HG03460 (cell line): ENCODE data around the gene SYTL3.

Experiments used
- ATAC-seq: cut with Tn5 transposase; IDR thresholded peaks from one replicate; pipeline ENCODE4 v1.9.1; 2021; ENCODE audit not compliant: unreplicated experiment

Gene SYTL3

DNA sequence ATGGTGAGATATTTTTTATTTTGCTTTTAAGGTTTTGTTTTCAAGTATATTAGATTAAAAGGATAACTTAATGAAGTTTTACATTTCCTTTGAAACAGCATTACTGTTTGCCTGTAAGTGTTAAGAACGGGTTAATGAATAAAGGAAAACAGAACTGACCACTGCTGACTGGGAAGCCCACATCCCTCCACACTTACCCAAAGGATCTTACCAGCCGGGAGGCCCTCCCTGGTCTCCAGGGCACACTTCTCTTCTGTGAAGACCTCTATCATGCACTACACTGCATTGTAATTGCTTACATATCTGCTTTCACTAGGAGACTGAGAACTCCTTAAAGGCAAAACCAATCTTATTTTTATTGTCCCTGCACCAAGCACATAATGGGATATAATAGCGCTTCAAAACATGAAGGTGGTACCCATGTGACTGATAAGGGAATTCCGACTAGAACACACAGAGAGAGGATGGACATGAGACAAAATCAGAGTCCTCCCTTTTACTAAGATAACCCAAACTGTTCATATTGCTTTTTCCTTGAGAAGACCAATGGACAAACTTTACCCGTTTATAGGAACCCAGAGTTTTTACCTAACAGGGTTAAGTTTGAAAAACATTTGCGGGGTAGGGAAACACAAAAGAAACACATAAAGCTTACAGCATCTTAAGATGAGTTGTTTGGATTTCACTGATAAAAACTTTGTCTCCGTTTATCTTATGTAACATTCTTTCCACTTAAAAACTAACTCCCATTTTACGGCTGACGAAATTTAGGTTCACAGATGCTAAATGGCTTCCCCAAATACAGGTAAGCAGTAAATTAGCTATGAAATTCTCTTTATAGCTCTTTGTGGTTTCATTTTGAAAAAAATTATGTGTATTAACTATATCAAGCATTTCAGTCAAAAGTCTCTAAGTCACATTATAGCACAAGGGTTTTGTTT, 160.6 kb downstream of the SYTL3 start:
- ATAC-seq, result no peak

DNA sequence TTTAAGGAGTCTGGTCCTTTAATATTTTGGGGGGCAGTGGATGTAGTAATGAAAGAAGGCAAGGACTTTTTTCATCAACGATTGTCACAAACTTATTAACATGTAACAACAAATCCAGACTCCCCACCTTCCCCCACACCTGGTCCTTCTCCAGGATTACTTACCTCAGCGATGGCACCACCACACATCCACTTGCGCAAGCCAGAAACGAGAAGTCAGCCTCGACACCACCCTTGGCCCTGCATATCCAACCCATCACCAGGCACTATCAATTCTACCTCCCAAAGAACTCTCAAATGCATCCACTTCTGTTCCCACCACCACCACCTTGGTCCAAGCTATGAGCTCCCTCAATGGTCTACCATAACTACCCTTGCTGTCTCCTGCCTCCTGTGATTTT, 162.8 kb downstream of the SYTL3 start:
- no peak for ATAC-seq

DNA sequence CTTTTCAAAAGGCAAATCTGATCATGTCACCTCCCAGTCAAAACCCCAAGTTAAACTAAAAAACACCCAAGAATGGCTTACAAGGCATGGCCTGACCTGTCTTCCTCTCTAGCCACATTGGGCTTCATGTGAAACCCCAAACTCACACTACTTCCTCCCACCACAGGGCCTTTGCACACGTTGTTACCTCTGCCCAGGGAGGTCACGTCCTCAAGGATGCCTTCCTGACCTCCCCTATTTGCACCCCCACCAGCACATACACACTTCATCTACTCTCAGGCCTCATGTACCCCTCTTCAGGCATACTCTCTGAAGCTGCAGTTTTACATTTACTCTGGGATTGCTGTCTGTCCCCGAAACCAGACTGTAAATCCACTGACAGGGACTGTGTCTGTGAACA, 163.2 kb downstream of the SYTL3 start:
- ATAC-seq, result no peak
